HepG2 (cell line): ENCODE results near the gene MGLL. TPM values are rescaled to one million over a fixed set of nuclear protein-coding genes. Genes with fewer than 3 reads are reported as not detected.

Source experiments
- ATAC-seq: fragments of 200-7000 bp; cut with Tn5 transposase; 3 replicates; pipeline ENCODE4 v1.9.1; 2020; ENCODE audit warnings: mild to moderate bottlenecking, moderate library complexity
- BruUV-seq: library from RNA; stranded (reverse); fragments of 400-500 nt; replicated peaks from 2 replicates; lab custom pipeline; 2021; lab: Mats Ljungman, UMichigan
- CTCF ChIA-PET: fragments of 300-600 bp; formaldehyde crosslinking; extraction: SDS; loops from one replicate; lab custom pipeline; 2021; ENCODE audit warnings: low total read pairs, inconsistent platforms, low intra/inter-chr PET ratio; lab: Yijun Ruan, JAX
- POLR2A ChIA-PET: fragments of 350-600 bp; sonication (Branson Sonifier 250); formaldehyde crosslinking; loops from one replicate; lab custom pipeline; 2020; ENCODE audit warnings: antibody characterized with exemption, inconsistent platforms; lab: Yijun Ruan, JAX
- DNase-seq: peaks from one replicate; pipeline ENCODE4 v3.0.0-alpha.2; 2015; ENCODE audit warnings: low spot score
- FAIRE-seq: peaks from 3 replicates; lab custom pipeline; 2011; peaks lifted over from hg19 to GRCh38; lab: Jason Lieb, UNC
- H2AFZ ChIP-seq: one replicate; pipeline ENCODE4 v1.6.1; 2011; ENCODE audit warnings: low read length, inconsistent platforms
- H3K27ac ChIP-seq: fragments of 300-600 bp; 3 replicates; pipeline ENCODE4 v1.8.0; 2011; ENCODE audit warnings: mixed run types, mild to moderate bottlenecking, mixed read lengths, low read length, inconsistent platforms; ENCODE audit not compliant: insufficient read depth; ENCODE audit errors: extremely low read length
- H3K27me3 ChIP-seq, 2 experiments: fragments of 200-600 bp in 1 of 2; 2 replicates in 1 of 2; 3 replicates in 1 of 2; pipeline versions ENCODE4 v1.6.0 to v1.8.0; 2011; ENCODE audit warnings: low read length in 2 of 2, mild to moderate bottlenecking in 2 of 2, moderate library complexity in 2 of 2, inconsistent platforms in 1 of 2; ENCODE audit not compliant: insufficient read depth in 2 of 2, control insufficient read depth in 1 of 2
- H3K36me3 ChIP-seq, 2 experiments: fragments of 200-600 bp in 1 of 2; replicated peaks in 1 of 2; 2 replicates in 1 of 2; 3 replicates in 1 of 2; pipeline versions ENCODE4 v1.5.1 to v1.8.0; 2011; ENCODE audit warnings: low read length in 2 of 2, inconsistent platforms in 1 of 2; ENCODE audit not compliant: insufficient read depth in 2 of 2, control insufficient read depth in 1 of 2
- H3K4me1 ChIP-seq: 2 replicates; pipeline ENCODE4 v1.5.1; 2012; ENCODE audit warnings: low read length, inconsistent platforms; ENCODE audit not compliant: insufficient read depth
- H3K4me2 ChIP-seq: 2 replicates; pipeline ENCODE4 v1.6.0; 2011; ENCODE audit warnings: low read depth, low read length, inconsistent platforms
- H3K4me3 ChIP-seq, 3 experiments: fragments of 200-600 bp in 1 of 3; sonication (generic), shearing (Covaris generic) in 1 of 3; replicated peaks in 1 of 3; 2 replicates each; pipeline ENCODE4 v1.5.1; 2011 to 2016; ENCODE audit warnings: low read length in 3 of 3, inconsistent platforms in 2 of 3, low read depth in 2 of 3, mild to moderate bottlenecking in 2 of 3, control low read depth in 1 of 3, mixed read lengths in 1 of 3; ENCODE audit not compliant: insufficient read depth in 1 of 3
- H3K79me2 ChIP-seq: one replicate; pipeline ENCODE4 v1.6.1; 2011; ENCODE audit warnings: low read length, inconsistent platforms; ENCODE audit not compliant: insufficient read depth
- H3K9ac ChIP-seq: 2 replicates; pipeline ENCODE4 v1.6.0; 2011; ENCODE audit warnings: mild to moderate bottlenecking, low read depth, low read length, inconsistent platforms; ENCODE audit not compliant: insufficient read depth
- H3K9me3 ChIP-seq: 2 replicates; pipeline ENCODE4 v1.5.1; 2012; ENCODE audit warnings: mild to moderate bottlenecking, low read length
- H4K20me1 ChIP-seq: 2 replicates; pipeline ENCODE4 v1.6.0; 2011; ENCODE audit warnings: inconsistent platforms, mild to moderate bottlenecking, low read length, moderate library complexity; ENCODE audit not compliant: insufficient read depth
- BORCS8-MEF2B ChIP-seq: sonication (generic); formaldehyde crosslinking; IDR thresholded peaks from 2 replicates; pipeline ENCODE4 v1.8.0; 2022; ENCODE audit warnings: mild to moderate bottlenecking, missing genetic modification reagents
- CSRNP1 ChIP-seq: sonication (generic); formaldehyde crosslinking; IDR thresholded peaks from 2 replicates; pipeline ENCODE4 v1.8.1; 2023; ENCODE audit warnings: mild to moderate bottlenecking, missing genetic modification reagents
- FOXK2 ChIP-seq: fragments of 450-650 bp; IDR thresholded peaks from 2 replicates; pipeline ENCODE4 v1.6.1; 2016
- GATA4 ChIP-seq: sonication (generic); IDR thresholded peaks from 2 replicates; pipeline ENCODE4 v1.6.1; 2016; ENCODE audit warnings: antibody characterized with exemption, low read depth, borderline replicate concordance
- MIXL1 ChIP-seq: IDR thresholded peaks from 2 replicates; pipeline ENCODE4 v1.6.1; 2016
- NR0B2 ChIP-seq: sonication (generic); formaldehyde crosslinking; IDR thresholded peaks from 2 replicates; pipeline ENCODE4 v1.4.0; 2020; ENCODE audit warnings: mild to moderate bottlenecking, missing genetic modification reagents
- PHF21A ChIP-seq: sonication (generic); formaldehyde crosslinking; IDR thresholded peaks from 2 replicates; pipeline ENCODE4 v1.5.0; 2020; ENCODE audit warnings: mild to moderate bottlenecking, missing genetic modification reagents
- PHF8 ChIP-seq: sonication (generic); formaldehyde crosslinking; IDR thresholded peaks from 2 replicates; pipeline ENCODE4 v1.5.0; 2020; ENCODE audit warnings: missing genetic modification reagents
- PRPF4 ChIP-seq: fragments of 200-400 bp; formaldehyde crosslinking; IDR thresholded peaks from 2 replicates; pipeline ENCODE4 v1.6.1; 2016; ENCODE audit warnings: low read length, low read depth; ENCODE audit not compliant: poor library complexity, severe bottlenecking
- SNAI1 ChIP-seq: sonication (generic); formaldehyde crosslinking; IDR thresholded peaks from 2 replicates; pipeline ENCODE4 v1.5.0; 2020; ENCODE audit warnings: mild to moderate bottlenecking, missing genetic modification reagents, borderline replicate concordance
- SP1 ChIP-seq, 2 experiments: fragments of 450-650 bp in 1 of 2; sonication (generic) in 1 of 2; formaldehyde crosslinking in 1 of 2; IDR thresholded peaks; 2 replicates each; pipeline versions ENCODE4 v1.4.0 to v1.6.1; 2016 to 2020; ENCODE audit warnings: missing genetic modification reagents in 1 of 2
- ZBTB38 ChIP-seq: sonication (generic); formaldehyde crosslinking; IDR thresholded peaks from 2 replicates; pipeline ENCODE4 v1.5.1; 2020; ENCODE audit warnings: mild to moderate bottlenecking, missing genetic modification reagents
- ZMYM3 ChIP-seq: sonication (generic); formaldehyde crosslinking; IDR thresholded peaks from 2 replicates; pipeline ENCODE4 v1.5.1; 2020; ENCODE audit warnings: mild to moderate bottlenecking, missing genetic modification reagents
- ZNF747 ChIP-seq: sonication (generic); formaldehyde crosslinking; IDR thresholded peaks from 2 replicates; pipeline ENCODE4 v1.8.1; 2023; ENCODE audit warnings: missing genetic modification reagents, mild to moderate bottlenecking, borderline replicate concordance
- ZNF772 ChIP-seq: sonication (generic); formaldehyde crosslinking; IDR thresholded peaks from 2 replicates; pipeline ENCODE4 v1.5.0; 2020; ENCODE audit warnings: mild to moderate bottlenecking, missing genetic modification reagents
- ZNF891 ChIP-seq: sonication (generic); formaldehyde crosslinking; IDR thresholded peaks from 2 replicates; pipeline ENCODE4 v1.5.0; 2020; ENCODE audit warnings: mild to moderate bottlenecking, missing genetic modification reagents
- WGBS: methylation state at CpG from one replicate; pipeline ENCODE4 v1.1.6; 2017; ENCODE audit warnings: low lambda C conversion rate; 5-methylcytosine and 5-hydroxymethylcytosine counted together
- in situ Hi-C: cut with HindIII; loops from 2 replicates; pipeline ENCODE4 v1.10.0; 2017; ENCODE audit warnings: low pct_unique_long_range_greater_than_20kb; ENCODE audit not compliant: extremely low pct_ligation_motif_present
- intact Hi-C: fragments of 100-400 bp; cut with micrococcal nuclease; formaldehyde crosslinking; loops from one replicate; pipeline ENCODE4 v1.10.0; 2022; ENCODE audit not compliant: unreplicated experiment
- polyA plus RNA-seq, 8 experiments: library from polyadenylated mRNA; depleted of rRNA in 3 of 8; stranded (reverse) in 7 of 8; unstranded in 1 of 8; fragments of >200 nt; fragmentation: Illumina TruSeq in 4 of 8; extraction: Trizol in 4 of 8; gene quantifications; 2 replicates each; pipeline versions ENCODE4 v1.2.1 to v1.2.3, GENCODE V29; 2011 to 2016; ENCODE audit warnings: low read depth in 4 of 8, missing spikeins in 1 of 8, mixed read lengths in 1 of 8; ENCODE audit not compliant: insufficient read depth in 1 of 8
- total RNA-seq, 5 experiments: library from RNA; depleted of rRNA; stranded (reverse); fragments of >200 nt; fragmentation: Illumina TruSeq; extraction: Trizol; gene quantifications; 2 replicates each; pipeline ENCODE4 v1.2.3, GENCODE V29; 2016; ENCODE audit warnings: low read depth in 1 of 5
- TF ChIP-seq, protein P1 (sequence below): sonication (generic); formaldehyde crosslinking; IDR thresholded peaks from 2 replicates; pipeline ENCODE4 v1.4.0; 2020; ENCODE audit warnings: missing genetic modification reagents

The MGLL gene
- total and polyA plus RNA-seq, 2 of the 13 experiments (the other 11 are each of a cell fraction or from before 2014, with no cell fraction given) = not detected

DNA sequence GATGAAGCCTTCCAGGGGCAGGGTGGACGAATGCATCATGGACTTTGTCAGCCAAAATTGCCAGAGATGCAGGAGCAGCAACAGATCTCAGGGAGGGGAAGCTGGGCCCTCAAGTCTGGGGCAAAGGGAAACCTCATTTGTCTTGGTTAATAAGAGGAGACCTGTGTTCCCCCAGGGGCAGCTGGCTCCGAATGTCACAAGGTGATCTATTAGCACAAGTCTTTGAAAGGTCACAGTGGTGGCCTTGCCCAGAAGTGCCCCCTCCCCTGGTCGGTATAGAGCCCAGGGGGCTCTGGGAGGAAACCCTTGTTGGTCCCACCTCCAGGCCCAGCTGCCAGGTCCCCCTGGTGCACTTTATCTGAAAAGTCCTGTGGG lies 103.4 kb downstream of the MGLL start:
- in situ Hi-C loops (no loop called here), intact Hi-C loops (no loop called here)
- H3K27ac ChIP-seq = no peak overlapping the region
- DNase-seq (no peak), ATAC-seq (no peak), FAIRE-seq (no peak)
- no peak overlapping the region for H2AFZ ChIP-seq
- BruUV-seq = no TSS peak
- no peak overlapping the region for H3K4me3 ChIP-seq
- no peaks in the 10 kb centered on the region for H3K9me3 ChIP-seq
- 0% methylated on average over 1 of the region's 3 CpGs for WGBS
- H3K4me2 ChIP-seq = no peak overlapping the region
- CTCF ChIA-PET = no interaction called here
- peaks cover 4 to 53% of the 10 kb centered on the region in 2 experiments for H3K27me3 ChIP-seq
- H3K9ac ChIP-seq = no peak overlapping the region
- POLR2A ChIA-PET = no interaction called here
- H3K36me3 ChIP-seq = no peaks in the 10 kb centered on the region
- H4K20me1 ChIP-seq = no peaks in the 10 kb centered on the region
- H3K79me2 ChIP-seq = no peaks in the 10 kb centered on the region
- no peak for TF ChIP-seq FOXK2
- no peak for TF ChIP-seq SNAI1
- TF ChIP-seq ZNF772 (CRISPR knock-in tag) = no peak
- TF ChIP-seq NR0B2 (CRISPR knock-in tag) = no peak
- no peak for TF ChIP-seq PHF8 (CRISPR knock-in tag)
- TF ChIP-seq ZBTB38 (CRISPR knock-in tag) = no peak
- TF ChIP-seq ZNF747 = no peak
- no peak for TF ChIP-seq GATA4
- no peak for TF ChIP-seq MIXL1
- TF ChIP-seq PHF21A (CRISPR knock-in tag) = no peak
- no peaks in the 10 kb centered on the region for H3K4me1 ChIP-seq

DNA sequence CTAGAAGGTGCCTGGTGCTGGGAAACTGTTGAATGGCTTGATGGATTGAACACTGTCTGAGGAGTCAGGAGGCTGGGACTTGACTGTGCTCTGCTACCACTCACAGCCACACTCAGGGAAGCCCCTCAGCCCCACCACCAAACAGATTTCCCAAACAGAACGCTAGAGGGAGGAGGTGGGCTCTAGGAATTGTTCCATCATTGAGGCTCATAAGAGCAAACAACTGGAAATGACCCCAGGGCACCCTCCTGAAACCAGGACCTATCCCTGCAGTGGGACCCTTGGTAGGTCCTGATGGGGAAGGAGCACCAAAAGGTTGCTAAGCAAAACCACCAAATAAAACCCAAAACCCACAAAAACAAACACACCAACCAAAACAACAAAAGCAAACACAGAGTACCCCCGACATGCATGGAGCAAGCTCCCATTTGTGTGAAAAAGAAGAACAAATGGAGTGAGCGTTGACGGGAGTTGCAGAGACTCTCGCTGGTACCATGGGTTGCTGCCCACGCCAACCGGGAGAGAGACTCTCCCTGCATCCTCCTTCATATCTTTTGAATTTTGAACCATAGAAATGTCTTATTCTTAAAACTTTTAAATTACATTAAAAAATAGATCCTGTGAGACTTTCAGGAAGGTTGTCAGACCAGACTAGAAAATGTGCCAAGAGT lies 103.9 kb downstream of the MGLL start:
- ATAC-seq (no peak), DNase-seq (no peak), FAIRE-seq (no peak)
- Histone ChIP-seq H3K9ac (no peak overlapping the region), H3K79me2 (no peaks in the 10 kb centered on the region), H3K4me3 (no peak overlapping the region), H3K4me2 (no peak overlapping the region), H3K27me3 (peaks cover 4 to 54% of the 10 kb centered on the region in 2 experiments), H4K20me1 (no peaks in the 10 kb centered on the region), H3K9me3 (no peaks in the 10 kb centered on the region), H3K4me1 (no peaks in the 10 kb centered on the region), H3K27ac (no peak overlapping the region), H3K36me3 (no peaks in the 10 kb centered on the region), H2AFZ (no peak overlapping the region)
- POLR2A ChIA-PET = no interaction called here
- CTCF ChIA-PET = no interaction called here
- BruUV-seq = no TSS peak
- 54% methylated on average over 7 of the region's 7 CpGs for WGBS
- intact Hi-C loops (no loop called here), in situ Hi-C loops (no loop called here)
- TF ChIP-seq SP1 (IDR thresholded peaks at IDR 0.05) (no peak), SP1 (CRISPR knock-in tag; IDR thresholded peaks at IDR 0.05) (no peak), PRPF4 (no peak), BORCS8-MEF2B (CRISPR knock-in tag) (no peak), ZMYM3 (CRISPR knock-in tag) (no peak), ZNF891 (no peak), CSRNP1 (CRISPR knock-in tag) (no peak)
- TF ChIP-seq, protein P1, sequence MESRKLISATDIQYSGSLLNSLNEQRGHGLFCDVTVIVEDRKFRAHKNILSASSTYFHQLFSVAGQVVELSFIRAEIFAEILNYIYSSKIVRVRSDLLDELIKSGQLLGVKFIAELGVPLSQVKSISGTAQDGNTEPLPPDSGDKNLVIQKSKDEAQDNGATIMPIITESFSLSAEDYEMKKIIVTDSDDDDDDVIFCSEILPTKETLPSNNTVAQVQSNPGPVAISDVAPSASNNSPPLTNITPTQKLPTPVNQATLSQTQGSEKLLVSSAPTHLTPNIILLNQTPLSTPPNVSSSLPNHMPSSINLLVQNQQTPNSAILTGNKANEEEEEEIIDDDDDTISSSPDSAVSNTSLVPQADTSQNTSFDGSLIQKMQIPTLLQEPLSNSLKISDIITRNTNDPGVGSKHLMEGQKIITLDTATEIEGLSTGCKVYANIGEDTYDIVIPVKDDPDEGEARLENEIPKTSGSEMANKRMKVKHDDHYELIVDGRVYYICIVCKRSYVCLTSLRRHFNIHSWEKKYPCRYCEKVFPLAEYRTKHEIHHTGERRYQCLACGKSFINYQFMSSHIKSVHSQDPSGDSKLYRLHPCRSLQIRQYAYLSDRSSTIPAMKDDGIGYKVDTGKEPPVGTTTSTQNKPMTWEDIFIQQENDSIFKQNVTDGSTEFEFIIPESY = no peak
